NCI-H2196 treated with DMSO at 0.1 percent for 48 hours (cell line): ENCODE data around the gene SLC25A33.

ENCODE experiments used
- DNase-seq: peaks from one replicate; lab custom pipeline; 2025; ENCODE audit not compliant: unreplicated experiment; lab: John Stamatoyannopoulos, UW

The SLC25A33 gene

DNA sequence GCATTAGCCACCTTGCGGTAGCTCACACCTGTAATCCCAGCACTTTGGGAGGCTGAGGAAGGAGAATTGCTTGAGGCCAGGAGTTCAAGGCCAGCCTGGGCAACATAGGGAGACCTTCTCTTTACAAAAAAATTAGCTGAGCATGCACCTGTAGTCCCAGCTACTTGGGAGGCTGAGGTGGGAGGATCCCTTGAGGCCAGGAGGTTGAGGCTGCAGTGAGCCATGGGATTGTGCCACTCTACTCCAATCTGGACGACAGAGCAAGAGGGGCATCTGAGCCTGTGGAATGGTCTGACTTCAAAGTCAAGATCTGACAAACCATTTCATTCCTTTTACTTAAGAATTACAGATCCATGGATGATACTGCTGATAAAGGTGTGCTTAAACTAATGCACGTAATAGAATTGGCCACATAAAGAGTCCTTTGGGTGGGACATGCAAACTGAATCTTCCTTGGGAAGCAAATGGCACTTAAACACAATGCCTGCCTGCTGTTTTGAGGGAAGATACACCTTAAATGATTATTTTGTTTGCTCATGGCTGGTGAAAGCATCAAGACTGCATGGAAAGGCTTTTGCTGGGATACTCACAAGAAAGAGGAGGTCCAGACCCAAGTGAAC is 47.0 kb downstream of the SLC25A33 start:
- DNase-seq, result no peak

GRCh38 chr1:9588551-9589143 is 49.4 kb downstream of the SLC25A33 start, which contains the start of gene TMEM201:
TSS of gene TMEM201 (plus strand) at chr1:9588911. CDS start at chr1:9588931, 20 bp downstream.
- DNase-seq, result peak; percentile 83

GRCh38 chr1:9589144-9589718 is 50.0 kb downstream of the SLC25A33 start:
- no peak for DNase-seq

DNA sequence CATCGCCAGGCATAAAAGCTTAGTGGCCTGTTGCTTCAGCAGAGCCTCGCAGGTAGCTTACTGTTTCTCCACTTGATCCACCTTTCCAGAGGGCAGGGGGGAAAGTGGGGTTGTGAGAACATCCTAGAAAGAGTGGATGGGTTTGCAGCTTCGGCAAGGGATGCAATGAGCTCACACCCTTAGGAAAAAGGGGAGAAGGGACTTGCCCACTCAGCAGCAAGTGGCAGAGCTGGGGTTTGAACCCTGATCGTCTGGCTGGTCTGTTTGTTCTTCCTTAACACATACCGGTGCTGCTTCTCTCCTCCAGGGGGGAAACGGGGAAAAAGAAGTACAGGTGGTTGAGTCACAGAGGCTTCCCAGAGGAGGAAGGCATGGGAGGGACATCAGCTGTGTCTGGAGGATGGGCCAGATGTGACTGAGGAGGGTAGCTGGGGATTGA is 50.5 kb downstream of the SLC25A33 start:
- DNase-seq, result no peak

GRCh38 chr1:9590201-9590600 is 50.9 kb downstream of the SLC25A33 start:
- no peak for DNase-seq

DNA sequence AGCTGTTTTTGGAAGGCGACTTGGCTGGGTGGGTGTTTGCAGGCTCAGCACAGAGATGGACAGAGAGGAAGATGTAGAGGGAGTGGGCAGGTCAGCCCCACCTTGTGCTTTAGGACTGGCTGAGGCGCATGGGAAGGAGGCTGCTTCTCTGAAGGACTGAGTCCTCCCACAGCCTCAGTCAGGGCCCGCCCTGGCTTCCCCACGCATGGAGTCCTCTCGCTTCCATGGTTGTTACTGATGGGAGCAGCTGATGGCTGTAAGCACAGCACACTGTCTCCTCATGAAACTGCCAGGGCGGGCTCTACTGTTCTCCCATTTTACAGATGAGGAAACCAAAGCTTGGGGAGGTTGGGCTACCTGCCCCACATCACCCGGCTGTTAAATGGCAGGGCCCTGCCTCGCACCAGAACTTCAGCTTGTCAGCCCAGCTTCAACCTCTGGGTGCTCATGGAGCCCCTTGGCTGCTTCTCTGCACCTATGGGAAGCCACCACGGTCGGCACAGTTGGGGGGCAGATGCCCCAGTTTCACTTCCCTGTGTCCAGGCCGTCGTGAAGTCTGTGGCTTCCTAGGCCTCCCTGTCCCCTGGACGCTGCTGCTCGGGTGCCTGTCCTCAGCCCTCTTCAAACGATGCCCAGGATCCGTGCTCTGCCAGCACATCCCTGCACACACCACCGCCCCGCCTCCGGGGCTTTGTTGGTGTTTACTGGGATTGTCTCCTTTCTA is 51.8 kb downstream of the SLC25A33 start:
- no peak for DNase-seq

DNA sequence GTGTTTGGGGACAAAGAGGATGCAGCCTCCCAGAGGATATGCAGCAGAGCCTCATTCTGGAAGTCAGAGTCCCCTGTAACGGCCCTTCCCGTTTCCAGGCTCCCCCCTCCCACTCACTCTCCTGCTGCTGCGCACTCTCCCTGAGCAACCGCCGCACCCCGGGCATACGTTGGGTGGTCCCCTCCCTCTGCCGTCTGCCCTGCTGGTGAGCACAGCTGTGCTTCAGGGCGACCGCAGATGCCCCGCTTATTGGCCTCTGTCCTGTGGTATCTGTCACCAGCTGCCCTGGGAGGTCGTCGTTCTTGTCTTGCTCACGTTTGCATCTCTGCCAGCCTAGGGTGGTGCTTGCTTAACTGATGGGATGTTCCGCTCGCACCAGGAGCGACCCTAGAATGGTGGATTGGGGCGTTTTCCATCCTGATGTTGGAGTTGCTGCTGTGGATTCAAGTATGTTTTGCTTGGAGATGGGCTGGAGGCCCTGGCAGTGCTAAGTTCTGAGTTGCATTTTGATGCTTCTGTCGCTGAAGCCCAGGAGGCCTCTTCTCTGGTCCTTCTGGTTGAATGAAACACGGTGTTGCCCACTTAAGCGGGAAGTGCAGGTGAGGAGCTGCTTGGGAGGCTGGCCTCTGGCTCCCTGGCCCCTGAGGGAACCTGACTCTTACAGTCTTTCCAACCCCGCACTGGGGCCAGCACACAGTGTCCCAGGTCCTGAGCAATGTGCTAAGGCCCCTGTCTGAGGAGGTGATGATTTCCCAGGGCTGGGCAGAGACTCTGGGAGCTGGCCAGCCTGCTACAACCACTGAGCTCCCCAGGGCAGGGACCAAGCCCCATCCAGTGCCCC is 52.6 kb downstream of the SLC25A33 start:
- DNase-seq, result no peak

GRCh38 chr1:9592510-9593075 is 53.3 kb downstream of the SLC25A33 start:
- DNase-seq, result no peak

- DNase-seq, result no peak
Observed at GRCh38 chr1:9593147-9593491, 53.9 kb downstream of the SLC25A33 start.

GRCh38 chr1:9593492-9594465 is 54.5 kb downstream of the SLC25A33 start:
- DNase-seq, result peak; percentile 92

- no peak for DNase-seq
Observed at GRCh38 chr1:9594471-9595155, 55.3 kb downstream of the SLC25A33 start.

DNA sequence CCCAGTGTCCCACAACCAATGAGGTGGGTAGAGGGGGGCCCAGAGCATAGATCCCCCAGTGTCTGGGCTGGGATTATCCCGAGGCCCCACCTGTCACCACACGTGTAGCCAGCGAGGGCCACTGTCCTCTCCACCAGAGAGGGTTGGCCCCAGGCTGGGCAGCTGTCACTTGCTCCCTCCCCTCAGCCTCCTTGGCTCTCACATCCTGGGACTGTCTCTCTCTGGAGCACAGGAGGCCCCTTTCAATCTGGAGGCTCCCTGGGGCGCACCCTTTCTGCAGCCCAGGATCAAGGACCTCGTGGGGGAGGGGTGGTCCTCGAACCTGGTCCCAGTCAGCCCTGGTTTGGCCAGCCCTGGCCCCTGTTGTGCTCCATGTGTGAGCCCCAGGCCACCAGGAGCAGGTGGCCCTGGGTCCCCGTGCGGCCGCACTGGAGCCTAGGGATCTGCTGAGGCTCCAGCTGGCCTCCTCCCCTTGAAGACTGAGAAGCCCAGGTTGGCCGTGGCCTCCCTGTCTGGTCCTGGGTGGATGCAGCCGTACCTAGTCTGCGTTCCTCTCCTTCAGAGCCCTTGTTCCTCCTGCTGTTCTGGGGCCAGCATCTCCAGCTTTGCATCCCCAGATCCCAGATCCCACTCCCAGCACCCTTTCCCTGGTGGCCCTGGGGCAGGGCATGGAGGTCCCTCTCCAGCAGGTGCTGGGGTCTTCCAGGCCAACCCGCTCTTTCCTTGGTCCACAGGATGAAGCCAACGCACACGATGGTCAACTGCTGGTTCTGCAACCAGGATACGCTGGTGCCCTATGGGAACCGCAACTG is 56.1 kb downstream of the SLC25A33 start:
- DNase-seq, result no peak

- no peak for DNase-seq
Observed at GRCh38 chr1:9595968-9596340, 56.7 kb downstream of the SLC25A33 start.

- DNase-seq, result no peak
Observed at GRCh38 chr1:9596415-9597123, 57.3 kb downstream of the SLC25A33 start.

DNA sequence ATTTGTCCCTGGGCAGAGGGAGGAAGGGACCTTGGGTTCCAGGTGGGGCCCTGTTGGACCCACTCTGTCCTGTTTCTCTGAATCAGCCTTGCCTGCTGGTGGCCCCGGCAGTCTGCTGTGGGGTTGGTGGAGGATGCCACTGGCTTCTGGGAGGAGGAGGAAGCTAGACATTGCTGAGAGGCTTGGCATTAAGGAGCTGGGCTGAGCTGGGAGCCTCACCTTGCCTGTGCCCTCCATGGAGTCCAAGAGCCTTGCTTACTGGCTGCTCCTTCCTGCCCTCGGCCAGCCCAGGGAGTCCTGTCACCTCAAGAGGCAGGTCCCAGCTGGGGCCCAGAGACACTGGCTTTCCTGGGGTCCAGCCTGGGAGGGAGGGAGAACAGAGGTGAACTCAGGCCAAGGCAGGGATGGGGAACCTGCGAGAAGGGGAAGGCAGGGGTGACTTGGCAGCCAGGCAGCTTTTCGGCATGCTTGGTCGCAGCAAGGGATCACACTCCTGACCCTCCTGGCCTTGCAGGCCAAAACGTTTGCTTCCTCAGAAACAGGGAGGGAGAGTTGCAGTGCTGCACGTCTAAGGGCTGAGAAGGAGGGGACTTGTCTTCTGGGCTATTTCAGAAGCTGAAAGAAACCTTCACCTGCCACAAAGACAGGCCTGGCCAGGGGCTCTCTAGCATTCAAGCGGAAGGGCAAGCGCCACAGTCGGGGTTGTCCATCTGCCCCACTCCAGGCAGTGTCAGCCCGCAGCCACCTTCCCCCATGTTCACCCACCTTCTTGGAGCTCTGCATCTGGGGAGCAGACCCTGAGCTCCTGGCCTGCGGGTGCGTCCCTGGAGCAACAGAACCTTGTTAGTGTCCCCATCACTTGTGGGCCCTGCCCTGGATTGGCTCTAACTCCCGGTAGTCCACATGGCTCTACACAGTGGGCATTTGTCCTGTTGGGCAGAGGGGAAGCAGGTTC is 58.4 kb downstream of the SLC25A33 start:
- no peak for DNase-seq

- no peak for DNase-seq
Observed at GRCh38 chr1:9598316-9598700, 59.0 kb downstream of the SLC25A33 start.

DNA sequence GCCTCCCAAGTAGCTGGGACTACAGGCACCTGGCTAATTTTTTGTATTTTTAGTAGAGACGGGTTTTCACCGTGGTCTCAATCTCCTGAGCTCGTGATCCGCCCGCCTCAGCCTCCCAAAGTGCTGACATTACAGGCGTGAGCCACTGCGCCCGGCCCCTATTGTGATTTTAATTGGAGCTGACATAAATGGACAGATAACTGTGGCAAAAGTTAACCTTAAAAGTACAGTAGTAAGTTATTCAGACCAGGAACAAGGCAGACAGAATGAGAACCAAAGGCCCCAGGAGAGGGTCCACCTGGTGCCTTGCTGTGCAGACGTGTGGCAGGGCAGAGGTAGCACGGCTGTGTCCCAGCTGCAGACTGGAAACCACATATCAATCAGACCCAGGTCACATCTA is 60.5 kb downstream of the SLC25A33 start:
- DNase-seq, result no peak
